ENCODE data around the gene STAT4. TPM values are rescaled to one million over a fixed set of nuclear protein-coding genes. Genes with fewer than 3 reads are reported as not detected.

Gene STAT4
- total RNA-seq, 2 experiments from 2014 or later = 77.1 to 83.0 TPM

GRCh38 chr2:191087311-191087710, 63.5 kb downstream of the STAT4 start:
- Mint-ChIP-seq H3K9me3 (peaks cover 4% of the 10 kb centered on the region), H3K27me3 (no peaks in the 10 kb centered on the region), H3K36me3 (ENCODE audit: low read depth) (peaks cover 58% of the 10 kb centered on the region), H3K27ac (no peak overlapping the region), H3K4me3 (no peak overlapping the region), H3K4me1 (ENCODE audit: low read depth) (peaks cover 20% of the 10 kb centered on the region)
- no peaks in the 10 kb centered on the region for H3K27me3 ChIP-seq (ENCODE audit: control insufficient read depth in 1 of 2, insufficient read depth in 2 of 2, low read length in 2 of 2)
- CTCF ChIA-PET = no interaction called here
- intact Hi-C loops (cut with DNase I, micrococcal nuclease) = no loop called here
- H3K9me3 ChIP-seq (ENCODE audit: control insufficient read depth in 1 of 2, insufficient read depth in 1 of 2, low read length in 2 of 2) = no peaks in the 10 kb centered on the region
- H3K36me3 ChIP-seq (ENCODE audit: insufficient read depth, low read length) = peaks cover 13% of the 10 kb centered on the region
- no peak for TF ChIP-seq CTCF (IDR thresholded peaks at IDR 0.05)
- peaks cover 5% of the 10 kb centered on the region for H3K4me1 ChIP-seq (ENCODE audit: insufficient read depth, low read length)
- no peak overlapping the region for H3K27ac ChIP-seq (ENCODE audit: low read depth in 1 of 2, low read length in 2 of 2)
- DNase-seq (no peak), ATAC-seq (ENCODE audit: poor library complexity) (no peak)
- POLR2A ChIA-PET = interaction anchor here (1.0 kb wide), 1 partner anchor 64 kb away, joined by 3 read pairs; no protein-coding TSS in a partner anchor
- H3K4me3 ChIP-seq (ENCODE audit: low read length) = no peak overlapping the region

- H3K9me3 ChIP-seq (ENCODE audit: control insufficient read depth in 1 of 2, insufficient read depth in 1 of 2, low read length in 2 of 2) = no peaks in the 10 kb centered on the region
- ChIA-PET POLR2A (no interaction called here), CTCF (no interaction called here)
- intact Hi-C loops (cut with DNase I, micrococcal nuclease) = no loop called here
- no peak overlapping the region for H3K27ac ChIP-seq (ENCODE audit: low read depth in 1 of 2, low read length in 2 of 2)
- DNase-seq = no peak
- H3K27ac Mint-ChIP-seq = no peak overlapping the region
- H3K4me3 ChIP-seq (ENCODE audit: low read length) = no peak overlapping the region
- no peak overlapping the region for H3K4me3 Mint-ChIP-seq
- H3K4me1 ChIP-seq (ENCODE audit: insufficient read depth, low read length) = no peaks in the 10 kb centered on the region
- no peaks in the 10 kb centered on the region for H3K27me3 ChIP-seq (ENCODE audit: control insufficient read depth in 1 of 2, insufficient read depth in 2 of 2, low read length in 2 of 2)
- H3K4me1 Mint-ChIP-seq (ENCODE audit: low read depth) = peaks cover 22% of the 10 kb centered on the region
- peaks cover 19% of the 10 kb centered on the region for H3K36me3 ChIP-seq (ENCODE audit: insufficient read depth, low read length)
- H3K36me3 Mint-ChIP-seq (ENCODE audit: low read depth) = peaks cover 65% of the 10 kb centered on the region
- H3K27me3 Mint-ChIP-seq = no peaks in the 10 kb centered on the region
- no peak for TF ChIP-seq CTCF (IDR thresholded peaks at IDR 0.05)
- H3K9me3 Mint-ChIP-seq = peaks cover 4% of the 10 kb centered on the region
- ATAC-seq (ENCODE audit: poor library complexity) = no peak
These were observed 64.1 kb downstream of the STAT4 start for GRCh38 chr2:191086706-191087105.

GRCh38 chr2:191083540-191083939, 67.3 kb downstream of the STAT4 start:
- Mint-ChIP-seq H3K27me3 (no peaks in the 10 kb centered on the region), H3K4me1 (ENCODE audit: low read depth) (peaks cover 19% of the 10 kb centered on the region), H3K4me3 (no peak overlapping the region), H3K9me3 (peaks cover 7% of the 10 kb centered on the region), H3K36me3 (ENCODE audit: low read depth) (peaks cover 69% of the 10 kb centered on the region), H3K27ac (no peak overlapping the region)
- ATAC-seq (ENCODE audit: poor library complexity) = no peak
- Histone ChIP-seq H3K9me3 (ENCODE audit: control insufficient read depth in 1 of 2, insufficient read depth in 1 of 2, low read length in 2 of 2) (no peaks in the 10 kb centered on the region), H3K4me3 (ENCODE audit: low read length) (no peak overlapping the region), H3K36me3 (ENCODE audit: insufficient read depth, low read length) (peaks cover 19% of the 10 kb centered on the region), H3K27me3 (ENCODE audit: control insufficient read depth in 1 of 2, insufficient read depth in 2 of 2, low read length in 2 of 2) (no peaks in the 10 kb centered on the region), H3K4me1 (ENCODE audit: insufficient read depth, low read length) (no peaks in the 10 kb centered on the region), H3K27ac (ENCODE audit: low read depth in 1 of 2, low read length in 2 of 2) (no peak overlapping the region)
- intact Hi-C loops (cut with DNase I, micrococcal nuclease) = no loop called here
- DNase-seq = no peak
- CTCF ChIA-PET = no interaction called here
- POLR2A ChIA-PET = interaction anchor here (1.5 kb wide), 1 partner anchor 67 kb away, joined by 3 read pairs; the partner anchor contains the start of gene STAT4
- TF ChIP-seq CTCF (IDR thresholded peaks at IDR 0.05) = no peak

Measured in CD4-positive, alpha-beta T cell (primary cell).